ENCODE measurements around the gene SSR1. TPM values are rescaled to one million over a fixed set of nuclear protein-coding genes. Genes with fewer than 3 reads are reported as not detected.
A peak's percentile ranks its signal among the peaks of the same experiment; 100 is the strongest.

Gene SSR1
- total RNA-seq, 4 donors from 2014 or later, result 26.6 to 65.7 (median 36.8) TPM

DNA sequence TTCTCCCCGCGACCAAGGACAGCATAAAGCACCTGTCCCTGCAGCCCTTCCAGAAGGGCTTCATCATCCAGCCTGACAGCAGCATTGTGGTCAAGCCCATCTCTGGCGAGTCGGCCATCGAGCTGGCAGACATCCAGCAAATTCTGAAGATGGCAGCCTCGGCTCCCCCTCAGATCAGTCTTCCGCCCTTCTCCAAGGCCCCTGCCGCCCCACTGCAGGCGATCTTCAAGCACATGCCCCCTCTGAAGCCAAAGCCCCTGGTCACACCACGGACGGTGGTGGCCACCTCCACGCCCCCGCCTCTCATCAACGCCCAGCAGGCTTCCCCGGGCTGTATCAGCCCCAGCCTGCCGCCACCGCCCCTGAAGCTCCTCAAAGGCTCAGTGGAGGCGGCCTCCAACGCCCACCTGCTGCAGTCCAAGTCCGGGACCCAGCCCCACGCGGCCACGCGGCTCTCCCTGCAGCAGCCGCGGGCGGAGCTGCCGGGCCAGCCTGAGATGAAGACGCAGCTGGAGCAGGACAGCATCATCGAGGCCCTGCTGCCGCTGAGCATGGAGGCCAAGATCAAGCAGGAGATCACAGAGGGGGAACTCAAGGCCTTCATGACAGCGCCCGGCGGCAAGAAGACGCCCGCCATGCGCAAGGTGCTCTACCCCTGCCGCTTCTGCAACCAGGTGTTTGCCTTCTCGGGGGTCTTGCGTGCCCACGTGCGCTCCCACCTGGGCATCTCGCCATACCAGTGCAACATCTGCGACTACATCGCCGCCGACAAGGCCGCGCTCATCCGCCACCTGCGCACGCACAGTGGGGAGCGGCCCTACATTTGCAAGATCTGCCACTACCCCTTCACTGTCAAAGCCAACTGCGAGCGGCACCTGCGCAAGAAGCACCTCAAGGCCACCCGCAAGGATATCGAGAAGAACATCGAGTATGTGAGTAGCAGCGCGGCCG, 83.3 kb downstream of the SSR1 start:
- H3K9me3 ChIP-seq, result no peaks in the 10 kb centered on the region
- TF ChIP-seq POLR2A (IDR thresholded peaks at IDR 0.05), result no peak
- TF ChIP-seq, protein P1, sequence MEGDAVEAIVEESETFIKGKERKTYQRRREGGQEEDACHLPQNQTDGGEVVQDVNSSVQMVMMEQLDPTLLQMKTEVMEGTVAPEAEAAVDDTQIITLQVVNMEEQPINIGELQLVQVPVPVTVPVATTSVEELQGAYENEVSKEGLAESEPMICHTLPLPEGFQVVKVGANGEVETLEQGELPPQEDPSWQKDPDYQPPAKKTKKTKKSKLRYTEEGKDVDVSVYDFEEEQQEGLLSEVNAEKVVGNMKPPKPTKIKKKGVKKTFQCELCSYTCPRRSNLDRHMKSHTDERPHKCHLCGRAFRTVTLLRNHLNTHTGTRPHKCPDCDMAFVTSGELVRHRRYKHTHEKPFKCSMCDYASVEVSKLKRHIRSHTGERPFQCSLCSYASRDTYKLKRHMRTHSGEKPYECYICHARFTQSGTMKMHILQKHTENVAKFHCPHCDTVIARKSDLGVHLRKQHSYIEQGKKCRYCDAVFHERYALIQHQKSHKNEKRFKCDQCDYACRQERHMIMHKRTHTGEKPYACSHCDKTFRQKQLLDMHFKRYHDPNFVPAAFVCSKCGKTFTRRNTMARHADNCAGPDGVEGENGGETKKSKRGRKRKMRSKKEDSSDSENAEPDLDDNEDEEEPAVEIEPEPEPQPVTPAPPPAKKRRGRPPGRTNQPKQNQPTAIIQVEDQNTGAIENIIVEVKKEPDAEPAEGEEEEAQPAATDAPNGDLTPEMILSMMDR (IDR thresholded peaks at IDR 0.05), result no peak
- H3K27ac ChIP-seq, result no peak overlapping the region
- H3K4me1 ChIP-seq, result peaks cover 0 to 6% (median 0%) of the 10 kb centered on the region in 4 donors
- peaks cover 0 to 83% (median 0%) of the 10 kb centered on the region in 3 donors for H3K36me3 ChIP-seq
- no peaks in the 10 kb centered on the region for H3K27me3 ChIP-seq
- no peak overlapping the region for H3K4me3 ChIP-seq
- no peak for DNase-seq

DNA sequence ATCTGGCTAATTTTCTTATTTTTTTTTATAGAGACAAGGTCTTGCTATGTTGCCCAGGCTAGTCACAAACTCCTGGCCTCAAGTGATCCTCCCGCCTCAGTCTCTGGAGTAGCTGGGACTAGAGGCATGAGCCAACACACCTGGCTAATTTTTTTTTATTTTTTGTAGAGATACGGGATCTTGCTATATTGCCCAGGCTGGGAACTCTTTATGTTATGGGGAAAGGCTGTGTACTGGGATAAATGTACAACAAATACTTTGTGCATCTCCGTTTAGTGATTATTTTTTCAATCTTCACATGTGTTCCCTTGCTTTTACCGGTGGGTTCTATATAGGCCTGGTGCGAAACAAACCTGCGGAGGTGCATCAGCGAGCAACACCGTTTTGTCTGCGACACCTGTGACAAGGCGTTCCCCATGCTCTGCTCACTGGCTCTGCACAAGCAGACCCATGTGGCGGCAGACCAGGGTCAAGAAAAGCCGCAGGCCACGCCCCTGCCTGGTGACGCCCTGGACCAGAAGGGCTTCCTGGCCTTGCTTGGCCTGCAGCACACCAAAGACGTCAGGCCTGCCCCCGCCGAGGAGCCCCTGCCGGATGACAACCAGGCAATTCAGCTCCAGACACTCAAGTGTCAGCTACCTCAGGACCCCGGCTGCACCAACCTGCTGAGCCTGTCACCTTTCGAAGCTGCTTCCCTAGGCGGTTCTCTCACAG, 84.2 kb downstream of the SSR1 start:
- Histone ChIP-seq H3K4me3 (no peak overlapping the region), H3K27me3 (no peaks in the 10 kb centered on the region), H3K27ac (no peak overlapping the region), H3K36me3 (peaks cover 0 to 87% (median 0%) of the 10 kb centered on the region in 3 donors), H3K9me3 (no peaks in the 10 kb centered on the region), H3K4me1 (peaks cover 0 to 6% (median 0%) of the 10 kb centered on the region in 4 donors)
- TF ChIP-seq, protein P1 (IDR thresholded peaks at IDR 0.05), result no peak
- TF ChIP-seq POLR2A (IDR thresholded peaks at IDR 0.05), result no peak
- no peak for DNase-seq

DNA sequence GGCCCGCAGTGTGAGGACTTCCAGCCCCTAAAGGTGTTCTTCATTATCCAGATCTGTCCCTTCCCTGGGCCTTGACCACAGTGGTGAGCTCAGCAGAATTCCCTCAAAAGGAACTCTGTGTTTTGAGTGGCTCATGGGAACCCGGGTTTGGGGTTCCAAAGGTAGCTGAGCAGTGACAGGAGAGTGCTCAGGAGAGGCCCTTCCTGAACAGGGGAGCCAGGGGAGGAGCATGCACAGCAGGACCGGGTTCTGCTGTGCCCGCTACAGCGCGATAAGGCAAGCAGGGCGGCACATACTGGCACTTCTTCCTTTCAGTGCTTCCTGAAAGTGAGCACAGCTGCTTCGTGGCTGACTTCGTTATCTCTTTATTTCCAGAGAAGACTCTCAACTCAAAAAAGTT, 88.3 kb downstream of the SSR1 start:
- H3K9me3 ChIP-seq, result no peaks in the 10 kb centered on the region
- peaks cover 0 to 81% (median 0%) of the 10 kb centered on the region in 3 donors for H3K36me3 ChIP-seq
- peaks cover 0 to 5% (median 0%) of the 10 kb centered on the region in 4 donors for H3K4me1 ChIP-seq
- H3K4me3 ChIP-seq, result no peak overlapping the region
- peak overlapping the region in 1 of 4 donors; percentile 1 for H3K27ac ChIP-seq
- TF ChIP-seq, protein P1 (IDR thresholded peaks at IDR 0.05), result no peak
- TF ChIP-seq POLR2A (IDR thresholded peaks at IDR 0.05), result no peak
- H3K27me3 ChIP-seq, result no peaks in the 10 kb centered on the region
- no peak for DNase-seq

DNA sequence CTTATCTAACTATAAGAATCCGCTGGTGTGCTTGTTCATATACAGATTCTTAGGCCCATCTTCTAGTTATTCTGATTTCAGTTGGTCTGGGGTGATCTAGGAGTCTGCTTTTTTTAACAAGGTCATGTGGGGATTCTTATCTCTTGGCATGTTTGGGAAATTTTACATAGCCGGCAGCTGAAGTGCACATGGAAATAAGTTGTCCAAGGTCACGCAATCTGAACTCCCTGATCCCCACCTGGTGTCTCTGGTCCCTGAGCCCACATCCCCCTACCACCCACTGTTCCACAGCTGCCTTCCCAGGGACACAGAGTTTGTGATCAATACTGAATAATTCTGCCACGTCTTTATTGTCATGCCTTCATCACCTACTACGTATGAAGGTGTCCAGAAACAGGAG, 90.8 kb downstream of the SSR1 start:
- TF ChIP-seq, protein P1 (IDR thresholded peaks at IDR 0.05), result no peak
- TF ChIP-seq POLR2A (IDR thresholded peaks at IDR 0.05), result no peak
- no peak for DNase-seq
- H3K4me3 ChIP-seq, result no peak overlapping the region
- no peaks in the 10 kb centered on the region for H3K27me3 ChIP-seq
- no peak overlapping the region for H3K27ac ChIP-seq
- peaks cover 0 to 76% (median 0%) of the 10 kb centered on the region in 3 donors for H3K36me3 ChIP-seq
- H3K4me1 ChIP-seq, result peaks cover 0 to 9% (median 0%) of the 10 kb centered on the region in 4 donors
- H3K9me3 ChIP-seq, result no peaks in the 10 kb centered on the region

DNA sequence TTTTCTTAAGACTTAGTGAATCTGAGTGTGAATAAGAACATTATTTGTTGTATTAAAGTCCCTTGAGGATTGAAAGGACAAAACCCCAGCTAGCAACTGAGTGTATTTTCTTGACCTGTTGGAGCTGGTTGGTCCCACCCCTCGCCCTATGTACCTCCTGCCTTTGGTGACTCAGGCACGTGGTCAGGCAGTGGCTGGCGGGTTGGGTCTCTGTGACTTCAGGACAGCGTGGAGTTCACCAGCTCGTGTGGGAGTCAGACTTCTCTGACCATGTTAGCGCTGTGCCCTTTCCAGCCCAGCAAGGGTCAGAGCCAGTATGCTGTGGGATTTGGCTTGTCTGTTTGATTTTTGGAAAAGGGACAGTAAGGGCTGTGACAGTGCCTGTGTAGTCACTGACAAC, 93.7 kb downstream of the SSR1 start:
- H3K4me3 ChIP-seq, result no peak overlapping the region
- peak overlapping the region in 1 of 4 donors; percentile 26 for H3K27ac ChIP-seq
- TF ChIP-seq POLR2A (IDR thresholded peaks at IDR 0.05), result no peak
- TF ChIP-seq, protein P1 (IDR thresholded peaks at IDR 0.05), result no peak
- peak in 1 of 3 donors; percentile 73 for DNase-seq
- H3K9me3 ChIP-seq, result no peaks in the 10 kb centered on the region
- peaks cover 0 to 76% (median 0%) of the 10 kb centered on the region in 3 donors for H3K36me3 ChIP-seq
- H3K4me1 ChIP-seq, result peaks cover 0 to 9% (median 0%) of the 10 kb centered on the region in 4 donors
- no peaks in the 10 kb centered on the region for H3K27me3 ChIP-seq

Measured in Peyer's patch (tissue), 4 donors.